WI38 (cell line): ENCODE results near the gene ZBTB1.
"Not testable (repeated sequence)": the region's sequence is repeated elsewhere in the genome, so short reads cannot be mapped to it uniquely, and the experiment has no call there.

Experiments used
- H3K4me3 ChIP-seq: 2 replicates; pipeline ENCODE4 v1.5.1; 2011; ENCODE audit warnings: low read depth, mild to moderate bottlenecking, control low read depth, low read length
- TF ChIP-seq, protein P1 (sequence below): IDR thresholded peaks from 2 replicates; pipeline ENCODE4 v1.5.1; 2012; ENCODE audit warnings: low read depth, mild to moderate bottlenecking, control low read depth, low read length

Gene ZBTB1

DNA sequence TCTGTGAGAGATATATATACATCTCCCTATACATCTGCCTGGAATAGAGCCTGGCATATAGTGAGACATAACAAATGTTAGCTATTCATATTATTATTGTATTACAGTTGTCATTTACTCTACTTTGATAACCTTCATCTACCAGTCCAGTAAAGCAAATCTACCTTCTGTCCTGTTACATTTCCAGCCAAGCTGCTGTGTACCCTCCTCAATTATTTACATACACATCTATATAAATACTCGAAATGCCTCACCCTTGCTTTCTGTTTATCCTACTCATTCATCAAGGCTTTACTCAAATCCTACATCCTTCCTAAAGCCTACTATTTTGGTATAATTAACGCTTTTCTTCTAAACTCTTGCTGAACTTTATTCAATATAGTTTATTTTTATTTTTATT lies 8.7 kb downstream of the ZBTB1 start:
- TF ChIP-seq, protein P1, sequence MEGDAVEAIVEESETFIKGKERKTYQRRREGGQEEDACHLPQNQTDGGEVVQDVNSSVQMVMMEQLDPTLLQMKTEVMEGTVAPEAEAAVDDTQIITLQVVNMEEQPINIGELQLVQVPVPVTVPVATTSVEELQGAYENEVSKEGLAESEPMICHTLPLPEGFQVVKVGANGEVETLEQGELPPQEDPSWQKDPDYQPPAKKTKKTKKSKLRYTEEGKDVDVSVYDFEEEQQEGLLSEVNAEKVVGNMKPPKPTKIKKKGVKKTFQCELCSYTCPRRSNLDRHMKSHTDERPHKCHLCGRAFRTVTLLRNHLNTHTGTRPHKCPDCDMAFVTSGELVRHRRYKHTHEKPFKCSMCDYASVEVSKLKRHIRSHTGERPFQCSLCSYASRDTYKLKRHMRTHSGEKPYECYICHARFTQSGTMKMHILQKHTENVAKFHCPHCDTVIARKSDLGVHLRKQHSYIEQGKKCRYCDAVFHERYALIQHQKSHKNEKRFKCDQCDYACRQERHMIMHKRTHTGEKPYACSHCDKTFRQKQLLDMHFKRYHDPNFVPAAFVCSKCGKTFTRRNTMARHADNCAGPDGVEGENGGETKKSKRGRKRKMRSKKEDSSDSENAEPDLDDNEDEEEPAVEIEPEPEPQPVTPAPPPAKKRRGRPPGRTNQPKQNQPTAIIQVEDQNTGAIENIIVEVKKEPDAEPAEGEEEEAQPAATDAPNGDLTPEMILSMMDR = no peak
- no peak overlapping the region for H3K4me3 ChIP-seq

DNA sequence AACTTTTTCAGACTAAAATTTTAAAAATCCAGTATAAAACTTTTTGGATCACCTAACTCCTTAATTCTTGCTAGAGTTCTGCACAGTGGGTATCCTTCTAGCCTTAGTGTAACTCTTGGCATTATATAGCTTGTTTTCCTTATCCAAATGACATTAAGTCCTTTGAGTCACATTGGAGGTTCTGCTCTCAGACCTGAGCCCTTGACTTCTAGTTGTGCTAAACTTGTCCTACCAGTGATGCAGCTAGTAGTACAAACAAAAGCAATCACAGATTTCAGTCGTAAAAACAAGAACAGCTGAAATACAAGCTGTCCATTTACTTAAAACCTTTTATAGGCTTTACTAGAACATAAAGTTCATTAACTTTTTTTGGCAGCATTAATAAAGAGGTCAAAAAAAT lies 10.5 kb downstream of the ZBTB1 start:
- TF ChIP-seq, protein P1 = no peak
- no peak overlapping the region for H3K4me3 ChIP-seq

DNA sequence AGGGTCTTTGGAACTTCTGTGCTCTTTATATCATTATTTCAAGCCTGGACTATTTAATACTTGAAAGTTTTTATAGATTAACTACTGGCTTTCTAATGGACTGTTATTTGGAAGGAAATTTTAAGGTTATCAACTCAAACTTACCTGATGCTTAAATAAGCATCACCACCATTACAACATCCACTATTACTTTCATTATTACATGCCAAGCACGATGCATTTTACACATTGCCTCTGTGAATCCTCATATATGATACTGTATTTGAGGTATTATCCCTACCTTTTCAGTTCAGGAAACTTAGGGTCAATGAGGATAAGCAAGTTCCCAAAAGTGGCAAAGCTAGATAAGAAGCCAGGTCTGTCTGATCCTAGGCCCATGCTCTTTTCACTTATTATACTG lies 12.4 kb downstream of the ZBTB1 start:
- TF ChIP-seq, protein P1 = no peak
- no peak overlapping the region for H3K4me3 ChIP-seq

DNA sequence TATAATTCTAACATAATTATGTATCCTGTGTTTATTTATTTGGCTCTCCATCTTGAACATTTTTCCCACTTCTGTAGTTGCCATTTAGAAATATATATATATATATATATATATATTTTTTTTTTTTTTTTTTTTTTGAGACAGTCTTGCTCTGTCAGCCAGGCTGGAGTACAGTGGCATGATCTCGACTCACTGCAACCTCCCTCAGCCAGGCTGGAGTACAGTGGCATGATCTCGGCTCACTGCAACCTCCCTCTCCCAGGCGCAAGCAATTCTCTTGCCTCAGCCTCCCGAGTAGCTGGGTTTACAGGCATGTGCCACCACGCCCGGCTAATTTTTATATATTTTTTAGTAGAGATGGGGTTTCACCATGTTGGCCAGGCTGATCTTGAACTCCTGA lies 13.1 kb downstream of the ZBTB1 start:
- not testable (repeated sequence) for H3K4me3 ChIP-seq

DNA sequence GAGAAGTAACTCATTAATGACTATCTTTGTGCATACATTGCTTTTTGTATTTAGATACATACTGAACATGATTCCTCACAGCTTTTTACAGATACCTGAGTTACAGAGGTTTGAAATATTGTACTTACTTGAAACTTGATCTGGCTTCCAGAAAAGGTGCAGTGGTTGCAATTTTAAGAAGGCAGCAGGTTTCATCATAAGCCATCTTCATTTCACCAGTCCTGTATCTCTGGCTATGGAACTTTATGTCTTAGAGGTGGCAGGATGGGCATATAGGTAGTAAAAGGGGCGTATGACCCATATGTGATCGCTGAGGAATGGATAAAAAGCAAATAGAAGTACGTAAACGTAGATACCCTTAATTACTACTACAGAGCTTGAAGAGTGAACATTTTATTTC lies 13.7 kb downstream of the ZBTB1 start:
- TF ChIP-seq, protein P1 = no peak
- no peak overlapping the region for H3K4me3 ChIP-seq

DNA sequence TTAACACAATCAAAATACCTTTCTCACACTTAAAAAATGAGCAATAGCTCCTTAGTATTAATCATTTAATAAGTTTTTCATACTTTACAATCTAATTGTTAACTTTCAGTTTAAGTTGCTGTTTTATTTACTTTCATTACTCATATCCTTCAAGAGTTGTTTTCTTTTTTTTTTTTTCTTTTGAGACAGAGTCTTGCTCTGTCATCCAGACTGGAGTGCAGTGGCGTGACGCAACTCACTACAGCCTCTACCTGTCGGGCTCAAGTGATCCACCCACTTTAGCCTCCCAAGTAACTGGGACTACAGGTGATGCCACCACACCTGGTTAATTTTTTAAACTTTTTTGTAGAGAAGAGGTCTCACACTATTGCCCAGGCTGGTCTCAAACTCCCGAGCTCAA lies 16.1 kb downstream of the ZBTB1 start:
- TF ChIP-seq, protein P1 = no peak
- H3K4me3 ChIP-seq = no peak overlapping the region

DNA sequence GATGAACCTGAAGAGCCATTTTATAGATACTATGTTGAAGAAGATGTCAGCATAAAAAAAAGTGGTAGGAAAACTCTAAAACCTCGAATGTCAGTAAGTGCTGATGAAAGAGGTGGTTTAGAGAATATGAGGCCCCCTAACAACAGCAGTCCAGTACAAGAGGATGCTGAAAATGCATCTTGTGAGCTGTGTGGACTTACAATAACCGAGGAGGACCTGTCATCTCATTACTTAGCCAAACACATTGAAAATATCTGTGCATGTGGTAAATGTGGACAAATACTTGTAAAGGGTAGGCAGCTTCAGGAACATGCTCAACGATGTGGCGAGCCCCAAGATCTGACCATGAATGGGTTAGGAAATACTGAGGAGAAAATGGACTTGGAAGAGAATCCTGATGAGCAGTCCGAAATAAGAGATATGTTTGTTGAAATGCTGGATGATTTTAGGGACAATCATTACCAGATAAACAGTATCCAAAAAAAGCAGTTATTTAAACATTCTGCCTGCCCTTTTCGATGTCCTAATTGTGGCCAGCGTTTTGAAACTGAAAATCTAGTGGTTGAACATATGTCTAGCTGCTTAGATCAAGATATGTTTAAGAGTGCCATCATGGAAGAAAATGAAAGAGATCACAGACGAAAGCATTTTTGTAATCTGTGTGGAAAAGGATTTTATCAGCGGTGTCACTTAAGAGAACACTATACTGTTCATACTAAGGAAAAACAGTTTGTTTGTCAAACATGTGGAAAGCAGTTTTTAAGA lies 18.2 kb downstream of the ZBTB1 start:
- H3K4me3 ChIP-seq = no peak overlapping the region
- TF ChIP-seq, protein P1 = no peak

DNA sequence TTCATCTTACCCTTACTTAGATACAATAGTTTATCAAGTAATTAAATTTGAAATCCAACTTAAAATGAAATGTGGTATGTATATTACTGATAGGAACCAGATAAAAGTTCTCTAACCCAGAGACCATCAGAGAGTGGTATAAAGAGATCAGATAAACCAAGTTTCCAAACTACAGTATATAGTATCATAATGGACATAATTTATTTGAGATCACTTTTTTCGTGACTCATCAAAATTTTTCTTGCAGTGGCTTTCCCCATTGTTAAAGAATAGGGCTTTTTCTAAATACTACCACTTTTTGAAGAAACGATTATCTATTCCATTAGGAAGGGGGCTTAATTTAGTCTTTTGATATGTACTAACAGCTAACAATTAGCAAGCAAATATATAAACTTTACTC lies 20.8 kb downstream of the ZBTB1 start:
- TF ChIP-seq, protein P1 = no peak

More for the DNA sequence above, 20.8 kb downstream of the ZBTB1 start:
- H3K4me3 ChIP-seq = no peak overlapping the region
